K562 (cell line): ENCODE data around the gene MYL12B. TPM values are rescaled to one million over a fixed set of nuclear protein-coding genes. Genes with fewer than 3 reads are reported as not detected.
A peak's percentile ranks its signal among the peaks of the same experiment; 100 is the strongest.

ENCODE experiments used
- ELF4 ChIP-seq: fragments of 450-650 bp; formaldehyde crosslinking; IDR thresholded peaks from 2 replicates; pipeline ENCODE4 v1.4.0; 2022; ENCODE audit warnings: missing genetic modification characterization
- GTF2B ChIP-seq: IDR thresholded peaks from 2 replicates; pipeline ENCODE4 v1.6.1; 2011; ENCODE audit not compliant: insufficient read length; ENCODE audit errors: extremely low read depth
- MEF2A ChIP-seq: IDR thresholded peaks from 2 replicates; pipeline ENCODE4 v1.6.1; 2011; ENCODE audit warnings: low read depth, mild to moderate bottlenecking, low read length, moderate library complexity; ENCODE audit not compliant: control insufficient read depth
- NCOA2 ChIP-seq, 2 experiments: fragments of 450-650 bp; IDR thresholded peaks; 2 replicates each; pipeline ENCODE4 v1.6.1; 2018; ENCODE audit warnings: mild to moderate bottlenecking in 2 of 2, moderate library complexity in 1 of 2; ENCODE audit not compliant: partially characterized antibody in 2 of 2
- POU5F1 ChIP-seq: fragments of 150-350 bp; IDR thresholded peaks from 2 replicates; pipeline ENCODE4 v1.6.1; 2014; ENCODE audit warnings: borderline replicate concordance, low read length, low read depth, mild to moderate bottlenecking; ENCODE audit not compliant: partially characterized antibody
- SMARCE1 ChIP-seq: fragments of 450-650 bp; IDR thresholded peaks from 2 replicates; pipeline ENCODE4 v1.7.1; 2016; ENCODE audit warnings: mild to moderate bottlenecking
- ZNF184 ChIP-seq: sonication (generic); formaldehyde crosslinking; IDR thresholded peaks from 2 replicates; pipeline ENCODE4 v1.5.0; 2020; ENCODE audit warnings: missing genetic modification reagents
- ZNF282 ChIP-seq: sonication (generic); formaldehyde crosslinking; IDR thresholded peaks from 2 replicates; pipeline ENCODE4 v1.8.1; 2023; ENCODE audit warnings: missing genetic modification reagents
- ZNF639 ChIP-seq, 2 experiments: fragments of 200-800 bp in 1 of 2; sonication (Bioruptor generic) in 1 of 2; sonication (generic) in 1 of 2; formaldehyde crosslinking in 1 of 2; IDR thresholded peaks in 1 of 2; conservative IDR thresholded peaks in 1 of 2; 2 replicates each; pipeline versions ENCODE4 v1.5.0 to v1.6.1; 2016 to 2020; ENCODE audit warnings: missing compliant biosample characterization in 1 of 2, missing genetic modification characterization in 1 of 2, missing genetic modification reagents in 1 of 2
- ZNF695 ChIP-seq: fragments of 450-650 bp; formaldehyde crosslinking; IDR thresholded peaks from 2 replicates; pipeline ENCODE4 v1.4.0; 2020; ENCODE audit warnings: mild to moderate bottlenecking, moderate library complexity
- ZNF75A ChIP-seq: fragments of 450-650 bp; formaldehyde crosslinking; IDR thresholded peaks from 2 replicates; pipeline ENCODE4 v1.4.0; 2020; ENCODE audit warnings: mild to moderate bottlenecking
- ZNF76 ChIP-seq: fragments of 250-450 bp; sonication (Bioruptor Pico); IDR thresholded peaks from 2 replicates; pipeline ENCODE4 v1.4.0; 2020; ENCODE audit warnings: mild to moderate bottlenecking, moderate library complexity, borderline replicate concordance
- polyA plus RNA-seq, 8 experiments: library from polyadenylated mRNA; depleted of rRNA in 4 of 8; stranded (reverse) in 5 of 8; unstranded in 3 of 8; fragments of >200 nt; fragmentation: Nextera tagmentation in 2 of 8; fragmentation: Illumina TruSeq in 1 of 8; extraction: Ambion mirVana in 2 of 8; extraction: Trizol in 1 of 8; gene quantifications; 2 replicates each; pipeline versions ENCODE4 v1.2.1 to v1.2.3, GENCODE V29; 2011 to 2014; ENCODE audit warnings: inconsistent platforms in 1 of 8, missing spikeins in 1 of 8
- total RNA-seq, 7 experiments: library from RNA; depleted of rRNA in 6 of 7; stranded (reverse); fragments of >200 nt in 6 of 7; fragmentation: Illumina TruSeq in 2 of 7; extraction: Trizol in 2 of 7; gene quantifications; 2 replicates each; pipeline versions ENCODE4 v1.2.1 to v1.2.3, GENCODE V29; 2011 to 2021; ENCODE audit warnings: low replicate concordance in 1 of 7
- TF ChIP-seq, protein P1 (sequence below): fragments of 200-400 bp; formaldehyde crosslinking; IDR thresholded peaks from 2 replicates; pipeline ENCODE4 v1.6.1; 2017; ENCODE audit warnings: mild to moderate bottlenecking, low read depth, low read length, moderate library complexity
- TF ChIP-seq, protein P2 (sequence below), 2 experiments: fragments of 450-650 bp in 1 of 2; IDR thresholded peaks; 2 replicates each; pipeline ENCODE4 v1.6.1; 2011 to 2017; ENCODE audit warnings: low read depth in 2 of 2, antibody characterized with exemption in 1 of 2, borderline replicate concordance in 1 of 2, low read length in 1 of 2, mild to moderate bottlenecking in 1 of 2, mixed read lengths in 1 of 2; ENCODE audit not compliant: control insufficient read depth in 1 of 2
- TF ChIP-seq, protein P3 (sequence below): fragments of 450-650 bp; IDR thresholded peaks from 2 replicates; pipeline ENCODE4 v1.6.1; 2017; ENCODE audit warnings: antibody characterized with exemption

MYL12B gene
- total and polyA plus RNA-seq, 9 of the 15 experiments (the other 6 are each of a cell fraction or from before 2014, with no cell fraction given) = 220 to 995 (median 463) TPM

DNA sequence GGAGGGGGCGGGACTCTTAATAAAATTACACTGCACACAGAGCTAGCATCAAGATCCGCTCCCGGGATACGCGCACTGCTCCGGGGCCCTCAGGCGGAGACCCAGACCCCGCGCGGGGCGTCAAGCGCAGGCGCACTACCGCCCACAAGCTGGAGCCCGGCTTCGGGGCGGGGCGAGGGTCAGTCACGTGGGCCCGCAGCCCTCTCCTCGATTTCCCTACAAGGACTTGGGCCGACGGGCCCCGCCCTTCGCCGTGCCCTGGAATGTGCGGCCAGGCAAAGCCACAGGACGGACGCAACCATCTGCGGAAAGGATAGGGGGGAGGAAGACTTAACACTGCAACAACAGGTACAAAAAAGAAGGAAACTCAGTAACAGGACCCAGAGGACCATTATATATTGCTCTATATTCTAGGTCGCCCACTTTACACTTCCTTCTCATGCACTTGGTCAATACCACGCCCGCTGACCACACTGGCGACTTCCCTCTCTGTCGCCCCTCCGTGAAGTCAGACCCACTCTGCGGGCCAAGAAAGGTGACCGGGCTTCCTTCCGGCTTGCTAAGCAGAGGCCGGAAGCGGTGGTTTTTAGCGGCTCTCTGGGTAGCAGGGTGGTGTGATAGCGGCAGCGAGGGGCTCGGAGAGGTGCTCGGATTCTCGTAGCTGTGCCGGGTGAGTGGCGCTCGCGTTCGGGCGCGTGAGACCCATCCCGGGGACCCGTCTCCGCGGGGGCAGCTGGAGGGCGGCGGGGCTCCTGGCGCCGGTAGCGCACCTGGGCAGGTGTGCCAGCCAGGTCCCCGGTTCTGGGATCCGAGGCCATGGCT, 14.5 kb upstream of the MYL12B start, which contains the start of gene MYL12A (continued):
- peak; percentile 63; the same call in 1 of the 2 replicates for TF ChIP-seq ZNF75A (CRISPR knock-in tag)
- no peak for TF ChIP-seq ZNF184 (CRISPR knock-in tag)
- no peak for TF ChIP-seq NCOA2 (IDR thresholded peaks at IDR 0.05; ENCODE audit: partially characterized antibody in 2 of 2)
- no peak for TF ChIP-seq POU5F1
- TF ChIP-seq, protein P1, sequence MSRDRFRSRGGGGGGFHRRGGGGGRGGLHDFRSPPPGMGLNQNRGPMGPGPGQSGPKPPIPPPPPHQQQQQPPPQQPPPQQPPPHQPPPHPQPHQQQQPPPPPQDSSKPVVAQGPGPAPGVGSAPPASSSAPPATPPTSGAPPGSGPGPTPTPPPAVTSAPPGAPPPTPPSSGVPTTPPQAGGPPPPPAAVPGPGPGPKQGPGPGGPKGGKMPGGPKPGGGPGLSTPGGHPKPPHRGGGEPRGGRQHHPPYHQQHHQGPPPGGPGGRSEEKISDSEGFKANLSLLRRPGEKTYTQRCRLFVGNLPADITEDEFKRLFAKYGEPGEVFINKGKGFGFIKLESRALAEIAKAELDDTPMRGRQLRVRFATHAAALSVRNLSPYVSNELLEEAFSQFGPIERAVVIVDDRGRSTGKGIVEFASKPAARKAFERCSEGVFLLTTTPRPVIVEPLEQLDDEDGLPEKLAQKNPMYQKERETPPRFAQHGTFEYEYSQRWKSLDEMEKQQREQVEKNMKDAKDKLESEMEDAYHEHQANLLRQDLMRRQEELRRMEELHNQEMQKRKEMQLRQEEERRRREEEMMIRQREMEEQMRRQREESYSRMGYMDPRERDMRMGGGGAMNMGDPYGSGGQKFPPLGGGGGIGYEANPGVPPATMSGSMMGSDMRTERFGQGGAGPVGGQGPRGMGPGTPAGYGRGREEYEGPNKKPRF = no peak
- TF ChIP-seq MEF2A = no peak
- no peak; the same call in 1 of the 2 replicates for TF ChIP-seq ZNF76 (CRISPR knock-in tag)
- no peak for TF ChIP-seq SMARCE1
- TF ChIP-seq, protein P2, sequence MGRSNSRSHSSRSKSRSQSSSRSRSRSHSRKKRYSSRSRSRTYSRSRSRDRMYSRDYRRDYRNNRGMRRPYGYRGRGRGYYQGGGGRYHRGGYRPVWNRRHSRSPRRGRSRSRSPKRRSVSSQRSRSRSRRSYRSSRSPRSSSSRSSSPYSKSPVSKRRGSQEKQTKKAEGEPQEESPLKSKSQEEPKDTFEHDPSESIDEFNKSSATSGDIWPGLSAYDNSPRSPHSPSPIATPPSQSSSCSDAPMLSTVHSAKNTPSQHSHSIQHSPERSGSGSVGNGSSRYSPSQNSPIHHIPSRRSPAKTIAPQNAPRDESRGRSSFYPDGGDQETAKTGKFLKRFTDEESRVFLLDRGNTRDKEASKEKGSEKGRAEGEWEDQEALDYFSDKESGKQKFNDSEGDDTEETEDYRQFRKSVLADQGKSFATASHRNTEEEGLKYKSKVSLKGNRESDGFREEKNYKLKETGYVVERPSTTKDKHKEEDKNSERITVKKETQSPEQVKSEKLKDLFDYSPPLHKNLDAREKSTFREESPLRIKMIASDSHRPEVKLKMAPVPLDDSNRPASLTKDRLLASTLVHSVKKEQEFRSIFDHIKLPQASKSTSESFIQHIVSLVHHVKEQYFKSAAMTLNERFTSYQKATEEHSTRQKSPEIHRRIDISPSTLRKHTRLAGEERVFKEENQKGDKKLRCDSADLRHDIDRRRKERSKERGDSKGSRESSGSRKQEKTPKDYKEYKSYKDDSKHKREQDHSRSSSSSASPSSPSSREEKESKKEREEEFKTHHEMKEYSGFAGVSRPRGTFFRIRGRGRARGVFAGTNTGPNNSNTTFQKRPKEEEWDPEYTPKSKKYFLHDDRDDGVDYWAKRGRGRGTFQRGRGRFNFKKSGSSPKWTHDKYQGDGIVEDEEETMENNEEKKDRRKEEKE (IDR thresholded peaks at IDR 0.05; ENCODE audit: borderline replicate concordance in 1 of 2, control insufficient read depth in 1 of 2, low read depth in 2 of 2, low read length in 1 of 2) = peak; percentile 57 to 99; a peak in 2 of 4 replicates
- TF ChIP-seq GTF2B = peak; percentile 34
- TF ChIP-seq ZNF695 (CRISPR knock-in tag) = peak; percentile 73; the same call in 1 of the 2 replicates
- peak; percentile 94; the same call in 1 of the 2 replicates for TF ChIP-seq ELF4 (CRISPR knock-in tag)
- TF ChIP-seq ZNF639 (CRISPR knock-in tag; conservative IDR thresholded peaks at IDR 0.05 in 1 of 2, IDR thresholded peaks at IDR 0.05 in 1 of 2) = no peak
- no peak for TF ChIP-seq ZNF282 (CRISPR knock-in tag)
- TF ChIP-seq, protein P3, sequence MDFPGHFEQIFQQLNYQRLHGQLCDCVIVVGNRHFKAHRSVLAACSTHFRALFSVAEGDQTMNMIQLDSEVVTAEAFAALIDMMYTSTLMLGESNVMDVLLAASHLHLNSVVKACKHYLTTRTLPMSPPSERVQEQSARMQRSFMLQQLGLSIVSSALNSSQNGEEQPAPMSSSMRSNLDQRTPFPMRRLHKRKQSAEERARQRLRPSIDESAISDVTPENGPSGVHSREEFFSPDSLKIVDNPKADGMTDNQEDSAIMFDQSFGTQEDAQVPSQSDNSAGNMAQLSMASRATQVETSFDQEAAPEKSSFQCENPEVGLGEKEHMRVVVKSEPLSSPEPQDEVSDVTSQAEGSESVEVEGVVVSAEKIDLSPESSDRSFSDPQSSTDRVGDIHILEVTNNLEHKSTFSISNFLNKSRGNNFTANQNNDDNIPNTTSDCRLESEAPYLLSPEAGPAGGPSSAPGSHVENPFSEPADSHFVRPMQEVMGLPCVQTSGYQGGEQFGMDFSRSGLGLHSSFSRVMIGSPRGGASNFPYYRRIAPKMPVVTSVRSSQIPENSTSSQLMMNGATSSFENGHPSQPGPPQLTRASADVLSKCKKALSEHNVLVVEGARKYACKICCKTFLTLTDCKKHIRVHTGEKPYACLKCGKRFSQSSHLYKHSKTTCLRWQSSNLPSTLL = no peak
